ENCODE data around the gene TNPO1. TPM values are rescaled to one million over a fixed set of nuclear protein-coding genes. Genes with fewer than 3 reads are reported as not detected.

Gene TNPO1
- total and polyA plus RNA-seq, 11 donors = 6.4 to 92.2 (median 67.2) TPM

DNA sequence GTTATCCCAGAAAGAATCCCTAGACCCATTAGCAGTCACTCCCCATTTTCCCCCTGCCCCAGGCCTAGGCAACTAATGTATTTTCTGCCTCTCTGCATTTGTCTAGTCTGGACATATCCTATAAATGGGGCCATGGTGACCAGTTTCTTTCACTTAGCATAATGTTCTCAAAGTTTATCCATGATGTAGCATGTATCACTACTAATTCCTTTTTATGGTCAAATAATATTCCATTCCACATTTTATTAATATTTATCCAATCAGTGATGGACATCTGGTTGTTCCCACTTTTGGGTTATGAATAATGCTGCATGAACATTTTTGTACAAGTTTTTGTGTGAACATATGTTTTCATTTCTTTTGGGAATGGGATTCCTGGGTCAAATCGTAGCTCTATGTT, 140.9 kb downstream of the TNPO1 start:
- DNase-seq (no peak), ATAC-seq (no peak)
- H3K36me3 ChIP-seq = no peaks in the 10 kb centered on the region
- peaks cover 0 to 58% (median 25%) of the 10 kb centered on the region in 12 donors for H3K4me1 ChIP-seq
- intact Hi-C loops (cut with DNase I) = loop anchor here in 1 of 10 donors (2.0 kb wide), 1 partner anchor 141 kb away; the partner anchor contains the start of gene TNPO1
- H3K9me3 ChIP-seq = no peaks in the 10 kb centered on the region
- WGBS, 4 donors = 68 to 82% (median 74%) methylated on average over 1 of the region's 1 CpG
- no peaks in the 10 kb centered on the region for H3K27me3 ChIP-seq
- H3K4me3 ChIP-seq = peak overlapping the region in 9 of 12 donors; percentile 67 to 89 (median 82)
- peak overlapping the region in 9 of 12 donors; percentile 92 to 99 (median 97) for H3K27ac ChIP-seq
- no peak for TF ChIP-seq POLR2A (IDR thresholded peaks at IDR 0.05)
- TF ChIP-seq, protein P1, sequence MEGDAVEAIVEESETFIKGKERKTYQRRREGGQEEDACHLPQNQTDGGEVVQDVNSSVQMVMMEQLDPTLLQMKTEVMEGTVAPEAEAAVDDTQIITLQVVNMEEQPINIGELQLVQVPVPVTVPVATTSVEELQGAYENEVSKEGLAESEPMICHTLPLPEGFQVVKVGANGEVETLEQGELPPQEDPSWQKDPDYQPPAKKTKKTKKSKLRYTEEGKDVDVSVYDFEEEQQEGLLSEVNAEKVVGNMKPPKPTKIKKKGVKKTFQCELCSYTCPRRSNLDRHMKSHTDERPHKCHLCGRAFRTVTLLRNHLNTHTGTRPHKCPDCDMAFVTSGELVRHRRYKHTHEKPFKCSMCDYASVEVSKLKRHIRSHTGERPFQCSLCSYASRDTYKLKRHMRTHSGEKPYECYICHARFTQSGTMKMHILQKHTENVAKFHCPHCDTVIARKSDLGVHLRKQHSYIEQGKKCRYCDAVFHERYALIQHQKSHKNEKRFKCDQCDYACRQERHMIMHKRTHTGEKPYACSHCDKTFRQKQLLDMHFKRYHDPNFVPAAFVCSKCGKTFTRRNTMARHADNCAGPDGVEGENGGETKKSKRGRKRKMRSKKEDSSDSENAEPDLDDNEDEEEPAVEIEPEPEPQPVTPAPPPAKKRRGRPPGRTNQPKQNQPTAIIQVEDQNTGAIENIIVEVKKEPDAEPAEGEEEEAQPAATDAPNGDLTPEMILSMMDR (IDR thresholded peaks at IDR 0.05) = no peak

DNA sequence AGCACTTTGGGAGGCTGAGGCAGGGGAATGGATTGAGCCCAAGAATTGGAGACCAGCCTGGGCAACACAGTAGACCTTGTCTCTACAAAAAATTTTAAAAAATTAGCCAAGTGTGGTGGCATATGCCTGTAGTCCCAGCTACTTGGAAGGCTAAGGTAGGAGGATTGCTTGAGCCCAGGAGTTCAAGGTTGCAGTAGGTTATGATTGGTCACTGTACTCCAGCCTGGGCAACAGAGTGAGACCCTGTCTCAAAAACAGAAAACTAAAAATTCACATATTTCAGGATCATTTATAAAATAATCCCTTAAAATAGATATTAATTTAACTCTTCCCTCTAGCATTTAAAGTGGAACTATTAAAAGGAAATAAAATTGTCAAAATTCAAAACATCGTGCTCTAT, 142.8 kb downstream of the TNPO1 start:
- peaks cover 0 to 50% (median 20%) of the 10 kb centered on the region in 12 donors for H3K4me1 ChIP-seq
- 90 to 98% (median 97%) methylated on average over 1 of the region's 1 CpG for WGBS, 4 donors
- H3K27me3 ChIP-seq = no peaks in the 10 kb centered on the region
- no peaks in the 10 kb centered on the region for H3K36me3 ChIP-seq
- DNase-seq (no peak), ATAC-seq (no peak)
- H3K27ac ChIP-seq = no peak overlapping the region
- H3K4me3 ChIP-seq = no peak overlapping the region
- TF ChIP-seq, protein P1 (IDR thresholded peaks at IDR 0.05) = no peak
- no peak for TF ChIP-seq POLR2A (IDR thresholded peaks at IDR 0.05)
- H3K9me3 ChIP-seq = no peaks in the 10 kb centered on the region
- intact Hi-C loops (cut with DNase I) = no loop called here

Small RNAs within 50 kb of the gene (microRNA-seq; reads per million reads assigned to microRNA genes)
- gene MIR4804 = 0 to 0.26 (median 0.10) reads per million in 4 donors

Other genes with a start within 250 kb of the TNPO1 start
- 10 to 100 TPM; 10.9 to 35.3 (median 19.3) TPM for gene FCHO2, start 139.4 kb downstream of the TNPO1 start, total RNA-seq
- gene FCHO2, start 139.4 kb downstream of the TNPO1 start, polyA plus RNA-seq = 1 to 10 TPM; 7.0 to 7.3 TPM